ENCODE results near the gene C1orf226. TPM values are rescaled to one million over a fixed set of nuclear protein-coding genes. Genes with fewer than 3 reads are reported as not detected.
A peak's percentile ranks its signal among the peaks of the same experiment; 100 is the strongest.

The C1orf226 gene
- total RNA-seq, 1 experiment from 2014 or later, result 0.03 TPM

- in situ Hi-C loops (cut with HindIII; ENCODE audit: low pct_unique_long_range_greater_than_20kb, low sequenced_read_pairs), result no loop called here
- no peak for DNase-seq (ENCODE audit: low read depth)
Observed at GRCh38 chr1:162363823-162364222, 17.7 kb upstream of the C1orf226 start.

GRCh38 chr1:162364498-162364897 lies 17.0 kb upstream of the C1orf226 start:
- in situ Hi-C loops (cut with HindIII; ENCODE audit: low pct_unique_long_range_greater_than_20kb, low sequenced_read_pairs), result no loop called here

GRCh38 chr1:162365284-162366020 lies 16.1 kb upstream of the C1orf226 start:
- no peak for DNase-seq (ENCODE audit: low read depth)
- in situ Hi-C loops (cut with HindIII; ENCODE audit: low pct_unique_long_range_greater_than_20kb, low sequenced_read_pairs), result no loop called here

More at GRCh38 chr1:162364498-162364897, 17.0 kb upstream of the C1orf226 start:
- no peak for DNase-seq (ENCODE audit: low read depth)

GRCh38 chr1:162366149-162366548 lies 15.4 kb upstream of the C1orf226 start:
- no peak for DNase-seq (ENCODE audit: low read depth)
- in situ Hi-C loops (cut with HindIII; ENCODE audit: low pct_unique_long_range_greater_than_20kb, low sequenced_read_pairs), result no loop called here

- DNase-seq (ENCODE audit: low read depth), result no peak
- in situ Hi-C loops (cut with HindIII; ENCODE audit: low pct_unique_long_range_greater_than_20kb, low sequenced_read_pairs), result no loop called here
Observed at GRCh38 chr1:162366671-162367070, 14.9 kb upstream of the C1orf226 start.

GRCh38 chr1:162367073-162367472 lies 14.5 kb upstream of the C1orf226 start:
- DNase-seq (ENCODE audit: low read depth), result no peak
- in situ Hi-C loops (cut with HindIII; ENCODE audit: low pct_unique_long_range_greater_than_20kb, low sequenced_read_pairs), result no loop called here

- no peak for DNase-seq (ENCODE audit: low read depth)
- in situ Hi-C loops (cut with HindIII; ENCODE audit: low pct_unique_long_range_greater_than_20kb, low sequenced_read_pairs), result no loop called here
Observed at GRCh38 chr1:162367772-162368171, 13.8 kb upstream of the C1orf226 start.

GRCh38 chr1:162368451-162368850 lies 13.1 kb upstream of the C1orf226 start:
- in situ Hi-C loops (cut with HindIII; ENCODE audit: low pct_unique_long_range_greater_than_20kb, low sequenced_read_pairs), result no loop called here
- no peak for DNase-seq (ENCODE audit: low read depth)

GRCh38 chr1:162369571-162369970 lies 12.0 kb upstream of the C1orf226 start:
- in situ Hi-C loops (cut with HindIII; ENCODE audit: low pct_unique_long_range_greater_than_20kb, low sequenced_read_pairs), result no loop called here
- DNase-seq (ENCODE audit: low read depth), result no peak

- in situ Hi-C loops (cut with HindIII; ENCODE audit: low pct_unique_long_range_greater_than_20kb, low sequenced_read_pairs), result no loop called here
- DNase-seq (ENCODE audit: low read depth), result no peak
Observed at GRCh38 chr1:162370161-162370560, 11.4 kb upstream of the C1orf226 start.

GRCh38 chr1:162370721-162371120 lies 10.8 kb upstream of the C1orf226 start:
- in situ Hi-C loops (cut with HindIII; ENCODE audit: low pct_unique_long_range_greater_than_20kb, low sequenced_read_pairs), result no loop called here
- DNase-seq (ENCODE audit: low read depth), result no peak

GRCh38 chr1:162371611-162372010 lies 9.9 kb upstream of the C1orf226 start:
- in situ Hi-C loops (cut with HindIII; ENCODE audit: low pct_unique_long_range_greater_than_20kb, low sequenced_read_pairs), result no loop called here

GRCh38 chr1:162372159-162373071 lies 9.1 kb upstream of the C1orf226 start:
- in situ Hi-C loops (cut with HindIII; ENCODE audit: low pct_unique_long_range_greater_than_20kb, low sequenced_read_pairs), result no loop called here
- DNase-seq (ENCODE audit: low read depth), result no peak

More at GRCh38 chr1:162371611-162372010, 9.9 kb upstream of the C1orf226 start:
- DNase-seq (ENCODE audit: low read depth), result no peak

- no peak for DNase-seq (ENCODE audit: low read depth)
- in situ Hi-C loops (cut with HindIII; ENCODE audit: low pct_unique_long_range_greater_than_20kb, low sequenced_read_pairs), result no loop called here
Observed at GRCh38 chr1:162373072-162373427, 8.5 kb upstream of the C1orf226 start.

- DNase-seq (ENCODE audit: low read depth), result peak; percentile 54
- in situ Hi-C loops (cut with HindIII; ENCODE audit: low pct_unique_long_range_greater_than_20kb, low sequenced_read_pairs), result no loop called here
Observed at GRCh38 chr1:162373541-162374260, 7.8 kb upstream of the C1orf226 start.

GRCh38 chr1:162374406-162374805 lies 7.1 kb upstream of the C1orf226 start:
- no peak for DNase-seq (ENCODE audit: low read depth)
- in situ Hi-C loops (cut with HindIII; ENCODE audit: low pct_unique_long_range_greater_than_20kb, low sequenced_read_pairs), result no loop called here

GRCh38 chr1:162375463-162375862 lies 6.1 kb upstream of the C1orf226 start:
- in situ Hi-C loops (cut with HindIII; ENCODE audit: low pct_unique_long_range_greater_than_20kb, low sequenced_read_pairs), result no loop called here
- no peak for DNase-seq (ENCODE audit: low read depth)

- DNase-seq (ENCODE audit: low read depth), result no peak
- in situ Hi-C loops (cut with HindIII; ENCODE audit: low pct_unique_long_range_greater_than_20kb, low sequenced_read_pairs), result no loop called here
Observed at GRCh38 chr1:162376691-162377090, 4.8 kb upstream of the C1orf226 start, which contains the start of gene SPATA46. Gene SPATA46 (minus strand): TSS chr1:162376854. CDS start chr1:162376790, 64 bp downstream.

Measured in Caki2 (cell line).